GM23338 (cell line): Measurements from ENCODE around the gene ALDH8A1. TPM values are rescaled to one million over a fixed set of nuclear protein-coding genes. Genes with fewer than 3 reads are reported as not detected.

ENCODE experiments used
- ATAC-seq: fragments of 200-7000 bp; cut with Tn5 transposase; 3 replicates; pipeline ENCODE4 v1.9.1; 2020
- DNase-seq: peaks from one replicate; pipeline ENCODE4 v3.0.0-alpha.2; 2015; ENCODE audit warnings: low spot score
- H2AFZ ChIP-seq: fragments of 200-600 bp; sonication (generic); 2 replicates; pipeline ENCODE4 v1.8.0; 2016; ENCODE audit warnings: antibody characterized with exemption, mild to moderate bottlenecking, moderate library complexity
- H3F3A ChIP-seq: fragments of 200-600 bp; sonication (generic); replicated peaks from 2 replicates; pipeline ENCODE4 v1.8.0; 2017; ENCODE audit warnings: antibody characterized with exemption, mixed run types, low read depth
- H3K27ac ChIP-seq: fragments of 200-600 bp; sonication (generic); 2 replicates; pipeline ENCODE4 v1.6.1; 2016; ENCODE audit warnings: low read depth
- H3K27me3 ChIP-seq: fragments of 200-600 bp; sonication (generic); 2 replicates; pipeline ENCODE4 v1.8.0; 2016; ENCODE audit warnings: mild to moderate bottlenecking, mixed run types, moderate library complexity; ENCODE audit not compliant: insufficient read depth
- H3K36me3 ChIP-seq: fragments of 200-600 bp; sonication (generic); 2 replicates; pipeline ENCODE4 v1.8.0; 2016; ENCODE audit warnings: mild to moderate bottlenecking; ENCODE audit not compliant: insufficient read depth
- H3K4me1 ChIP-seq: fragments of 200-600 bp; sonication (generic); 2 replicates; pipeline ENCODE4 v1.8.0; 2016; ENCODE audit warnings: mild to moderate bottlenecking, moderate library complexity; ENCODE audit not compliant: insufficient read depth
- H3K4me2 ChIP-seq: fragments of 200-600 bp; sonication (generic); 2 replicates; pipeline ENCODE4 v1.7.1; 2017; ENCODE audit warnings: mixed run types
- H3K4me3 ChIP-seq: fragments of 200-600 bp; sonication (generic); 2 replicates; pipeline ENCODE4 v1.6.1; 2016; ENCODE audit warnings: mixed run types
- H3K79me2 ChIP-seq: fragments of 200-600 bp; sonication (generic); replicated peaks from 2 replicates; pipeline ENCODE4 v1.8.0; 2017; ENCODE audit warnings: mild to moderate bottlenecking; ENCODE audit not compliant: insufficient read depth
- H3K9me2 ChIP-seq: fragments of 200-600 bp; sonication (generic); 2 replicates; pipeline ENCODE4 v1.8.0; 2017; ENCODE audit not compliant: insufficient read depth
- H4K20me1 ChIP-seq: fragments of 200-600 bp; sonication (generic); replicated peaks from 2 replicates; pipeline ENCODE4 v1.8.0; 2017; ENCODE audit warnings: mild to moderate bottlenecking; ENCODE audit not compliant: insufficient read depth
- H3K27ac Mint-ChIP-seq: 2 replicates; pipeline ENCODE4 v1.8.0; 2020; ENCODE audit warnings: inconsistent platforms, mild to moderate bottlenecking, moderate library complexity, mixed read lengths
- H3K27me3 Mint-ChIP-seq: 3 replicates; pipeline ENCODE4 v1.8.0; 2022; ENCODE audit warnings: low read depth, mild to moderate bottlenecking, moderate library complexity, mixed read lengths, inconsistent platforms; ENCODE audit not compliant: insufficient read depth, poor library complexity
- H3K36me3 Mint-ChIP-seq: 3 replicates; pipeline ENCODE4 v1.8.0; 2021; ENCODE audit warnings: low read depth, mild to moderate bottlenecking, inconsistent platforms, moderate library complexity, mixed read lengths
- H3K4me1 Mint-ChIP-seq: 3 replicates; pipeline ENCODE4 v1.8.0; 2020; ENCODE audit warnings: mild to moderate bottlenecking, inconsistent platforms, mixed read lengths
- H3K4me3 Mint-ChIP-seq: 3 replicates; pipeline ENCODE4 v1.8.0; 2021; ENCODE audit warnings: moderate library complexity, mild to moderate bottlenecking, inconsistent platforms, mixed read lengths
- H3K9me3 Mint-ChIP-seq: 3 replicates; pipeline ENCODE4 v1.8.0; 2020; ENCODE audit warnings: moderate library complexity, mild to moderate bottlenecking, inconsistent platforms, mixed read lengths
- CREB1 ChIP-seq: fragments of 250-450 bp; sonication (Bioruptor Pico); IDR thresholded peaks from 2 replicates; pipeline ENCODE4 v1.5.0; 2020; ENCODE audit warnings: low read depth, mild to moderate bottlenecking, moderate library complexity
- EZH2 ChIP-seq: fragments of 200-600 bp; sonication (generic); IDR thresholded peaks from one replicate; pipeline ENCODE4 v1.8.0; 2017; ENCODE audit warnings: antibody characterized with exemption, mild to moderate bottlenecking, low read depth; ENCODE audit not compliant: unreplicated experiment
- EZH2phosphoT487 ChIP-seq: fragments of 200-600 bp; sonication (generic); IDR thresholded peaks from one replicate; pipeline ENCODE4 v1.8.1; 2018; ENCODE audit warnings: antibody characterized with exemption; ENCODE audit not compliant: unreplicated experiment
- JUNB ChIP-seq: IDR thresholded peaks from one replicate; pipeline ENCODE4 v1.6.1; 2016; ENCODE audit warnings: antibody characterized with exemption; ENCODE audit not compliant: unreplicated experiment
- NANOG ChIP-seq: IDR thresholded peaks from 2 replicates; pipeline ENCODE4 v1.6.1; 2016; ENCODE audit warnings: antibody characterized with exemption, borderline replicate concordance
- POLR2AphosphoS5 ChIP-seq: IDR thresholded peaks from 2 replicates; pipeline ENCODE4 v1.6.1; 2016; ENCODE audit warnings: antibody characterized with exemption, low read depth
- STAT1 ChIP-seq: IDR thresholded peaks from one replicate; pipeline ENCODE4 v1.6.1; 2016; ENCODE audit warnings: antibody characterized with exemption; ENCODE audit not compliant: unreplicated experiment
- ZNF114 ChIP-seq: fragments of 250-450 bp; sonication (Bioruptor Pico); IDR thresholded peaks from 2 replicates; pipeline ENCODE4 v1.5.0; 2020; ENCODE audit warnings: mild to moderate bottlenecking, moderate library complexity
- ZNF331 ChIP-seq: fragments of 250-450 bp; sonication (Bioruptor Pico); IDR thresholded peaks from 2 replicates; pipeline ENCODE4 v1.5.0; 2020; ENCODE audit warnings: low read depth, mild to moderate bottlenecking, moderate library complexity
- polyA plus RNA-seq: library from polyadenylated mRNA; unstranded; fragments of >200 nt; fragmentation: Nextera tagmentation; extraction: Ambion mirVana; gene quantifications from 2 replicates; pipeline ENCODE4 v1.2.1, GENCODE V29; 2016
- total RNA-seq: library from RNA; depleted of rRNA; stranded (reverse); fragments of >200 nt; shearing (Covaris generic); gene quantifications from 2 replicates; pipeline ENCODE4 v1.2.3, GENCODE V29; 2014
- TF ChIP-seq, protein P1 (sequence below), 2 experiments: fragments of 200-600 bp in 1 of 2; sonication (generic) in 1 of 2; conservative IDR thresholded peaks; 2 replicates each; pipeline versions ENCODE4 v1.5.1 to v1.6.1; 2016 to 2017; ENCODE audit warnings: antibody characterized with exemption in 2 of 2, low read depth in 2 of 2, mild to moderate bottlenecking in 2 of 2, moderate library complexity in 1 of 2
- TF ChIP-seq, protein P2 (sequence below): IDR thresholded peaks from 2 replicates; pipeline ENCODE4 v1.6.1; 2016; ENCODE audit warnings: antibody characterized with exemption
- TF ChIP-seq, protein P3 (sequence below): IDR thresholded peaks from one replicate; pipeline ENCODE4 v1.6.1; 2018; ENCODE audit warnings: antibody characterized with exemption; ENCODE audit not compliant: unreplicated experiment

The ALDH8A1 gene
- total and polyA plus RNA-seq, 2 experiments from 2014 or later, result not detected

DNA sequence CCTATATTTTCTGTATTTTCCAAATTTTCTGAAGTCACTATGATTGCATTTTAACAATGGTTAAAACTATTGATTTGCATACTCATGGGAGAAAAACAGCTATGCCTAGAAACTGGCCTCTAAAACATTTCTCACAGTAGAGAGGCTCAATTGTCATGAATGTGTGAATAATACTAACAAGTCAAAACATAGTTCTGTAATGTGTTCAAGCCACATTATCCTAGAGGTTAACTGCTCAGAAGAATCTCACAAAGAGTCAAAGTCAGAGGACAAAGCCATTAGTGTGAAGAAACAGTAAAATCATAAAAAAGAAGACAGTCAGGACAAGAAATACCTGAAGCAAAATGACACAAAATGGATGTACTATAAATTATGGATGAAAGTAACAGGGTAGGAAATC is 12.5 kb upstream of the ALDH8A1 start (continued):
- no peak for TF ChIP-seq POLR2AphosphoS5
- TF ChIP-seq STAT1, result no peak
- TF ChIP-seq EZH2, result no peak
- TF ChIP-seq, protein P1, sequence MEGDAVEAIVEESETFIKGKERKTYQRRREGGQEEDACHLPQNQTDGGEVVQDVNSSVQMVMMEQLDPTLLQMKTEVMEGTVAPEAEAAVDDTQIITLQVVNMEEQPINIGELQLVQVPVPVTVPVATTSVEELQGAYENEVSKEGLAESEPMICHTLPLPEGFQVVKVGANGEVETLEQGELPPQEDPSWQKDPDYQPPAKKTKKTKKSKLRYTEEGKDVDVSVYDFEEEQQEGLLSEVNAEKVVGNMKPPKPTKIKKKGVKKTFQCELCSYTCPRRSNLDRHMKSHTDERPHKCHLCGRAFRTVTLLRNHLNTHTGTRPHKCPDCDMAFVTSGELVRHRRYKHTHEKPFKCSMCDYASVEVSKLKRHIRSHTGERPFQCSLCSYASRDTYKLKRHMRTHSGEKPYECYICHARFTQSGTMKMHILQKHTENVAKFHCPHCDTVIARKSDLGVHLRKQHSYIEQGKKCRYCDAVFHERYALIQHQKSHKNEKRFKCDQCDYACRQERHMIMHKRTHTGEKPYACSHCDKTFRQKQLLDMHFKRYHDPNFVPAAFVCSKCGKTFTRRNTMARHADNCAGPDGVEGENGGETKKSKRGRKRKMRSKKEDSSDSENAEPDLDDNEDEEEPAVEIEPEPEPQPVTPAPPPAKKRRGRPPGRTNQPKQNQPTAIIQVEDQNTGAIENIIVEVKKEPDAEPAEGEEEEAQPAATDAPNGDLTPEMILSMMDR (conservative IDR thresholded peaks at IDR 0.05; ENCODE audit: low read depth in 2 of 2), result no peak
- TF ChIP-seq, protein P2, sequence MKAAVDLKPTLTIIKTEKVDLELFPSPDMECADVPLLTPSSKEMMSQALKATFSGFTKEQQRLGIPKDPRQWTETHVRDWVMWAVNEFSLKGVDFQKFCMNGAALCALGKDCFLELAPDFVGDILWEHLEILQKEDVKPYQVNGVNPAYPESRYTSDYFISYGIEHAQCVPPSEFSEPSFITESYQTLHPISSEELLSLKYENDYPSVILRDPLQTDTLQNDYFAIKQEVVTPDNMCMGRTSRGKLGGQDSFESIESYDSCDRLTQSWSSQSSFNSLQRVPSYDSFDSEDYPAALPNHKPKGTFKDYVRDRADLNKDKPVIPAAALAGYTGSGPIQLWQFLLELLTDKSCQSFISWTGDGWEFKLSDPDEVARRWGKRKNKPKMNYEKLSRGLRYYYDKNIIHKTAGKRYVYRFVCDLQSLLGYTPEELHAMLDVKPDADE, result no peak

DNA sequence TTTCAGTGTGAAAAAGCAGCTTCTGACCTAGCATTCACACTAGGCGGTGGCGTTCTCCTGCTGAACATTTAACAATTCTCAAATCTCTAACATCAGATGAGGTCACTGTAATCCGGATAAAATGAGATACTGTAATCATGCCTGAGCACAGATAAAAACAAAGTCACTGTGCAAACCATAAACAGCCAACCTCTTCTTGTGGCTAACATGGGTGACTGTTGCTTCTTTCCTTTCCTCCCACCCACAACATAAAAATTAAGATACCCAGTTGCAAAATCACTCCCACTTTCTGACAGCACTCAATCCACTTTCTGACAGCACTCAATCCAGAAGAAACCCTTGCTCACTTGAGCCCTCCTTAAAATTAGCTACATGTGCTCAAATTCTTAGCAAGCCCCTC is 11.5 kb upstream of the ALDH8A1 start:
- Histone ChIP-seq H3K4me3 (no peak overlapping the region), H3K4me2 (no peak overlapping the region), H3K9me2 (no peaks in the 10 kb centered on the region), H3K27ac (no peak overlapping the region), H3K79me2 (no peaks in the 10 kb centered on the region), H3F3A (no peaks in the 10 kb centered on the region), H2AFZ (no peak overlapping the region), H3K27me3 (no peaks in the 10 kb centered on the region), H3K4me1 (no peaks in the 10 kb centered on the region), H3K36me3 (peaks cover 13% of the 10 kb centered on the region; the same call in 1 of the 2 replicates), H4K20me1 (no peaks in the 10 kb centered on the region)
- no peak overlapping the region for H3K27ac Mint-ChIP-seq
- ATAC-seq (no peak), DNase-seq (no peak)
- H3K4me3 Mint-ChIP-seq, result no peak overlapping the region
- peaks cover 17% of the 10 kb centered on the region; the same call in 2 of the 3 replicates for H3K36me3 Mint-ChIP-seq
- TF ChIP-seq ZNF331 (CRISPR knock-in tag), result no peak
- no peak for TF ChIP-seq POLR2AphosphoS5
- no peak for TF ChIP-seq NANOG
- H3K4me1 Mint-ChIP-seq, result no peaks in the 10 kb centered on the region
- peaks cover 9% of the 10 kb centered on the region for H3K27me3 Mint-ChIP-seq
- H3K9me3 Mint-ChIP-seq, result no peaks in the 10 kb centered on the region

DNA sequence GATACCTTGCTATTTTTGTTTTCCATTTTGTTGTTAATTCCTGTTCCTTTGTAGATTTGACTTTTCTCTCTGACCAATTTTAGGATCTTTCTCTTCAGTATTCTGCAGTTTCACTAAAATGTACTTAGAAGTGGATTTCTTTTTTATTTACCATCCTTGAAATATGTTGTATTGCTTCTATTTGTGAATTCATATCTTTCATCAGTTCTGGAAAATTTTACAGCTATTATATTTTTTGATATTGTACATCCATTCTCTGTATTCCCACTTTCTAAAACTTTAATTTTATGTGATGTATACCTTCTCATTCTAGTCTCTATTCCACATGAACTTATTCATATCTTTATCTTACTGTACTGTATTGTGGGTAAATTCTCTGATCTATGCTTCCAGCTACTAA is 9.7 kb upstream of the ALDH8A1 start:
- no peak overlapping the region for H3K4me3 ChIP-seq
- ATAC-seq (no peak), DNase-seq (no peak)
- H3K79me2 ChIP-seq, result no peaks in the 10 kb centered on the region
- Mint-ChIP-seq H3K4me3 (no peak overlapping the region), H3K27ac (no peak overlapping the region), H3K27me3 (peaks cover 13% of the 10 kb centered on the region), H3K9me3 (no peaks in the 10 kb centered on the region), H3K4me1 (no peaks in the 10 kb centered on the region), H3K36me3 (peaks cover 17% of the 10 kb centered on the region; the same call in 2 of the 3 replicates)
- H3K27ac ChIP-seq, result no peak overlapping the region
- no peaks in the 10 kb centered on the region for H3K4me1 ChIP-seq
- H3F3A ChIP-seq, result no peaks in the 10 kb centered on the region
- H3K9me2 ChIP-seq, result no peaks in the 10 kb centered on the region
- no peaks in the 10 kb centered on the region for H3K36me3 ChIP-seq
- H4K20me1 ChIP-seq, result no peaks in the 10 kb centered on the region; the same call in 1 of the 2 replicates
- H3K4me2 ChIP-seq, result no peak overlapping the region
- no peaks in the 10 kb centered on the region for H3K27me3 ChIP-seq
- H2AFZ ChIP-seq, result no peak overlapping the region
- no peak for TF ChIP-seq CREB1 (CRISPR knock-in tag)
- no peak for TF ChIP-seq EZH2phosphoT487
- no peak for TF ChIP-seq ZNF331 (CRISPR knock-in tag)
- no peak for TF ChIP-seq JUNB
- TF ChIP-seq ZNF114 (CRISPR knock-in tag), result no peak
- TF ChIP-seq, protein P1 (conservative IDR thresholded peaks at IDR 0.05; ENCODE audit: low read depth in 2 of 2), result no peak
- TF ChIP-seq, protein P3, sequence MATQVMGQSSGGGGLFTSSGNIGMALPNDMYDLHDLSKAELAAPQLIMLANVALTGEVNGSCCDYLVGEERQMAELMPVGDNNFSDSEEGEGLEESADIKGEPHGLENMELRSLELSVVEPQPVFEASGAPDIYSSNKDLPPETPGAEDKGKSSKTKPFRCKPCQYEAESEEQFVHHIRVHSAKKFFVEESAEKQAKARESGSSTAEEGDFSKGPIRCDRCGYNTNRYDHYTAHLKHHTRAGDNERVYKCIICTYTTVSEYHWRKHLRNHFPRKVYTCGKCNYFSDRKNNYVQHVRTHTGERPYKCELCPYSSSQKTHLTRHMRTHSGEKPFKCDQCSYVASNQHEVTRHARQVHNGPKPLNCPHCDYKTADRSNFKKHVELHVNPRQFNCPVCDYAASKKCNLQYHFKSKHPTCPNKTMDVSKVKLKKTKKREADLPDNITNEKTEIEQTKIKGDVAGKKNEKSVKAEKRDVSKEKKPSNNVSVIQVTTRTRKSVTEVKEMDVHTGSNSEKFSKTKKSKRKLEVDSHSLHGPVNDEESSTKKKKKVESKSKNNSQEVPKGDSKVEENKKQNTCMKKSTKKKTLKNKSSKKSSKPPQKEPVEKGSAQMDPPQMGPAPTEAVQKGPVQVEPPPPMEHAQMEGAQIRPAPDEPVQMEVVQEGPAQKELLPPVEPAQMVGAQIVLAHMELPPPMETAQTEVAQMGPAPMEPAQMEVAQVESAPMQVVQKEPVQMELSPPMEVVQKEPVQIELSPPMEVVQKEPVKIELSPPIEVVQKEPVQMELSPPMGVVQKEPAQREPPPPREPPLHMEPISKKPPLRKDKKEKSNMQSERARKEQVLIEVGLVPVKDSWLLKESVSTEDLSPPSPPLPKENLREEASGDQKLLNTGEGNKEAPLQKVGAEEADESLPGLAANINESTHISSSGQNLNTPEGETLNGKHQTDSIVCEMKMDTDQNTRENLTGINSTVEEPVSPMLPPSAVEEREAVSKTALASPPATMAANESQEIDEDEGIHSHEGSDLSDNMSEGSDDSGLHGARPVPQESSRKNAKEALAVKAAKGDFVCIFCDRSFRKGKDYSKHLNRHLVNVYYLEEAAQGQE, result no peak
- TF ChIP-seq NANOG, result no peak
